GM10266 (cell line): ENCODE data around the gene ARID5B.

Experiments
- DNase-seq: peaks from one replicate; pipeline ENCODE4 v3.0.0; 2012; ENCODE audit errors: extremely low spot score
- CTCF ChIP-seq: IDR thresholded peaks from 2 replicates; pipeline ENCODE4 v1.5.1; 2012; ENCODE audit warnings: mild to moderate bottlenecking, low read depth; ENCODE audit not compliant: control insufficient read depth, insufficient read depth; ENCODE audit errors: missing control alignments

The ARID5B gene

GRCh38 chr10:62047960-62048383 is 146.5 kb downstream of the ARID5B start:
- DNase-seq = no peak
- no peak for TF ChIP-seq CTCF

DNA sequence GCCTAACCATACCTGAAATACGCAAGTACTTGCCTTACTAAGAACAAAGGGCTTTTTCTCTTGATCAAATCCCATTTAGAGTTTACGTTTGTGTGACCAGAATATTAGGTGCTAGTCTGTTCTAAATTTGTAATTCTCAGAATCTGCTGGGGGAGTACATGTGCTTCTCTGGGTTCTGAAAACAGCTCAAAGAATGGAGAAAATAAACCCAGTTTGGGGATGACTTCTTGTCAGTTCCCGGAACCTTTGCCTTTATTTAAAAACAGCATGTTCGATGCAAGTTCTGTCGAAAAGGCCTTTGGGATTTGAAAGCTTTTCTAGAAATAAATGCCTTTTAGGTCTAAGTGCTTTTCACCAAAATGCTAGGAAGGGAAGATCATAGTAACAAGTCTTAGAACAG is 147.0 kb downstream of the ARID5B start:
- no peak for DNase-seq
- TF ChIP-seq CTCF = no peak

DNA sequence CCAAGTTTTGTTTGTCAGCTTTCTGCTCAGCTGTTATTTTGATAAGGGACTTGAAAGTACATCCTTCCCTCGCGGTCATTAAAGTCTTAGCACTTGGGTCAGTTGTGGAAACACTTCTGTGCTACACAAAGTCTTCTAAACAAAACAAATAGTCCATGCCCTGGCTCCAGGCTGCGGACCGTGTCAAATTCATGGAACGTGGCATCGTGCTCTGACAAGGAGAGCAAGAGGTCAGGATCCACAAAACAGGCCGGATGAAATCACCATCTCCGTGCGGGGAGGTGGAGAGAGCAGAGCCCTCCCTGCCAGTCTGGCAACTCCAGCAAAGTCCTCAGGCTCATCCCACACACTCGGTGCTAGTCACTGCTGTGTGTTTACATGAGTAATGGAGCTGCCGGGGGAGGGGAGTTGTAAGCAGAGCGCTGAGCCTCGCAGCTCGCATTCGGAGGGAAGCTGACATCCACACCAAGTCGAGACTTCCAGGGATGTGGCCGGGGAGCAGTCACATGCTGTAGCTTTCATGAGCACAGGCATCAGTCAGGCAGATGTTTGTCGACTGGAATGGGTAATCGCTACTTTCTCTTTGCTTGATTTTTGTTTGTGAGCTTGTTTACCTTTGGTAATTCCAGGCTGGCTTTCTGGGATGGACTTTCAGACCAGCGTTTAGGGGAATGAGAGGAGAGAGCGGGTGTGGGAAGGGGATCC is 147.6 kb downstream of the ARID5B start:
- DNase-seq = no peak
- TF ChIP-seq CTCF = no peak

DNA sequence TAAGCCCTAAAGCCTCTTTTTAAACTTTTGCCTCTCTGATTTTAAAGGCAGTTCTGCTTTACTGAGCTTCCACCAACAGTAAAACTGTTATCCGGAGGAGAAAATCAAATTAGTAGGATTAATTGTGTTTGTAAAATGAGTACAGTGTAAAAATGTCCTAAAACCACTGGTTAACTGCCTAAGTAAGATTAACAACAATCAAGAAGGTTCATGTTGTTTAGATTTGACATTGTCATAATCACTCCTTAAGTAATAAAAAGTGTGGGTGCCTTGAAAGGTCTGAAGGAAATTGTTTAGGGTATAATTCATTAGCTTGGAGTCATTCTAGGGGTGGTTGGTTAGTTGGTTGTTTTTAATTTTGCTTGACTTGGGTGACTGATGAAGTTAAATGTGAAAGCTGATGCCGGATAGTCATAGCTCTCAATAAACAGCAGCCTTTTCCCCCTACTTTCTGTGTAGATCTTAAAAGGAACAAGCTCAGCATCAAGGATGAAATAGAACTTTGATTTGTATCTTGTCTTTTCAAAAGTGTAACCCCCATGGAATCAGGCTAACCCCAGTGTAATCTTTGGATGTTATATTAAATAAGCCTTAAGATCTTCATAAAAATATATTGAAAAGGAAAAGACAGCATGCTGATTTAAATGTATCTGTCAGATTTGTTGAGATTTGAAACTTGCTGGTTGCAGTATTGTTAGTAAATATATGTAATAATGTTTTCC is 148.3 kb downstream of the ARID5B start:
- no peak for DNase-seq
- no peak for TF ChIP-seq CTCF

GRCh38 chr10:62050346-62050892 is 148.9 kb downstream of the ARID5B start:
- no peak for TF ChIP-seq CTCF

DNA sequence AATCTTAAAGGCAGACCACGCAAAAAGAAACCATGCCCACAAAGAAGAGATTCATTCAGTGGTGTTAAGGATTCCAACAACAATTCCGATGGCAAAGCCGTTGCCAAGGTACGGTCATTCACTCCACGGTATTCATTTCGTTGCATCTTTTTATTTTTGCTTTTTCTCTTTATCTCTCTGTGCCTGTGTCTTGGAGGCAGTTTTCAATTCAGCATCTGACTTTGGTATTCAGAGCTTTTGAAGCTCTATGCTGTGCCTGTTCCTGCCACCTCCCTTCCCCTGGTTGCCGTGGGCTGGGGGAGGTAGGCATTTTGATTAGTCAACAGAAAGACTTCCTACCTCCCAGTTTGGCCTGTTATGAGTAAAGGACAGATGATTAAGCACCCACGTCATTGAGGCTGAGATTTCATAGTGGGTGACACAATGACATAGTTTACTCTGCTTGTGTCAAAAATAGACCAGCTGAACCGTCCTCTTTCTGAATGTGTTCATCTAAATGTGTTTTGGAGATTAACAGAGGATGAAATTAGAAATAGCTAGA is 149.5 kb downstream of the ARID5B start:
- TF ChIP-seq CTCF = no peak
- DNase-seq = peak; percentile 58

More at GRCh38 chr10:62050346-62050892, 148.9 kb downstream of the ARID5B start:
- DNase-seq = no peak

- TF ChIP-seq CTCF = no peak
- no peak for DNase-seq
These were observed 150.8 kb downstream of the ARID5B start for GRCh38 chr10:62052276-62052675.
